Aortic smooth muscle cell (primary cell): ENCODE measurements around the gene TNNC1. TPM values are rescaled to one million over a fixed set of nuclear protein-coding genes. Genes with fewer than 3 reads are reported as not detected.

Source experiments
- total RNA-seq: library from RNA; depleted of rRNA; stranded (reverse); fragments of >200 nt; gene quantifications from 2 replicates; pipeline ENCODE4 v1.2.3, GENCODE V29; 2014

TNNC1 gene
- 1.3 and 2.7 TPM in 2 replicates for total RNA-seq

GRCh38 chr3:52453496-52454249 is at the start of gene TNNC1:
Gene TNNC1 (minus strand): TSS chr3:52454041. CDS start chr3:52454015, 26 bp downstream.

DNA sequence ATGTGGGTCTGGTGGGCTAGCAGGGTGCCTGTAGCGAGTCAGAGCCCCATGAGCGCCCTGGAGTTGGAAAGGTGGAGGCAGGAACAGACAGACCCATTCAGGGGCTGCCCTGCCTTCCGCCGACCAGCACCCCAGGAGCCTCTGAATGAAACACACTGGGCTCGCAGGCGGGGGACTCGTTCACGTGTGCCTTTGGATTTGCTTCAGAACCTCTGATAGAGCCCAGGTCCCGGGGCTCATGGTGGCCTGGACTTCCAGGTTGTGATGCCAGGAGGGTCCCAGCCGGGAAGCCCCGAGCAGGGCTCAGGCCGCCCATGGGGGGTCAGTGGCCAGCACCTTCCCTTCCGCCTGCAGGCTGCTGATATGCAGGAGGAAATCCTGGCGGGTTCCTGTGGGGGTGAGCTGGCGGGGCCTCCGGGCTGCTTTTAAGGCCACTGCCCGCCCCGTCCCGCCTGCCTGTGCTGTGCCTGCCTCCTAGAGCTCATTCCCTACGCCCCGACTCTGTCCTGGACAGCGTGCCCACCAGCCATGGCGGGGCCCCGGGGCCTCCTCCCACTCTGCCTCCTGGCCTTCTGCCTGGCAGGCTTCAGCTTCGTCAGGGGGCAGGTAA is 41.1 kb upstream of the TNNC1 start, which contains the start of gene STAB1:
TSS of gene STAB1 (plus strand) at position 453 of the 610 bp plus-strand sequence. CDS start at position 529, 76 bp downstream.

GRCh38 chr3:52455283-52456168 is 1.7 kb upstream of the TNNC1 start, which contains the start of gene NISCH:
Gene NISCH (plus strand): TSS chr3:52455604. CDS start chr3:52455642, 38 bp downstream.

DNA sequence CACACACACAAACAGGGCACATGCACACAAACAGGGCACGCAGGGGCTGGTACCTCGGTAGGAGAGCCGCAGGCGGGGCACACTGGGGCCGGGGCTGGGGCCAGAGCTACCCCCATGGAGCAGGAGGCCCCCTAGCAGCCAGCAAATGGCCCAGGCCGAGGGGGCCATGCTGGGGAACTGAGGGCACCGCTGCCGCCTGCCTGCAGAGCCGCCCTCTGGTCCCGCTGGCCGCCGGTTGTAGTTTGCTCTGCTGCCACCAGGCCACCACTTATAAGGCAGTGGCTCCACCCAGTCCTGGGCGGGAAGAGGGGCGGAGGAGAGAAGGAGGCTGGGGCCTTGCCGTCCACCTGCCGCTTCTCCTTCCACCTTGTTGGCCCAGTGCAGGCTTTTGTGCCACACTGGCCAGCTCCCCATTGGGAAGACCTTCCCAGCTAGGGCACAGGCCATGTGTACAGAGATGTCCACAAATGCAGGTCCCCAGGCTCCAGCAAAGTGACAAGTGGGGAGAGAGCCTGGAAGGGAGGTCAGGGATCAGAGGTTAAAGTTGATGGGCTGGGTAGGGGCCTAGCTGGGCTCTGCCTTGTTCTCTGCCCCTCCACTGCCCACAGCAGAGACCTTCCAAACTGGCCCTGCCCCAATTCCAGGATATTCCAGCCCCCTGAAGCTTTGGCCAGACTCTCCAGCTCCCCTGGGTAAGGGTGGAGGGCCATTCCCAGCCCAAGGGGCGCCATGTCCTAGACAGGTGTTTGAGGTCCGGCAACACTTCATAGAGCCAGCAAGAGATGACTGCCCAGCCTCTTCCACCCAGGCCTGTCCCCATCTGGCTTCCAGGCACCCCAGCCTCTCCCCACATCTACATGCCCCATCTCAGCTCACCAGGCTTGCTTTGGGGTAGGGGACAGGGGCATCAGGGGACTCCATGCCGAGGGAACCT is 8.7 kb downstream of the TNNC1 start, which contains the start of gene SEMA3G:
TSS of gene SEMA3G (minus strand) at position 244 of the 934 bp plus-strand sequence. CDS start at position 168, 76 bp downstream.

Other genes with a start within 250 kb of the TNNC1 start
- gene TLR9, start 228.4 kb downstream of the TNNC1 start, total RNA-seq, result under 0.01 TPM in 1 of 2 replicates, not detected in the other
- gene TWF2, start 214.9 kb downstream of the TNNC1 start, total RNA-seq, result 73.0 and 78.6 TPM in 2 replicates
- 18.1 and 19.5 TPM in 2 replicates for gene PPM1M, start 208.3 kb downstream of the TNNC1 start, total RNA-seq
- gene WDR82, start 175.4 kb downstream of the TNNC1 start, total RNA-seq, result 67.9 and 71.7 TPM in 2 replicates
- gene GLYCTK, start 166.2 kb downstream of the TNNC1 start, total RNA-seq, result 11.4 and 13.2 TPM in 2 replicates
- gene DNAH1, start 137.7 kb downstream of the TNNC1 start, total RNA-seq, result 3.3 and 3.9 TPM in 2 replicates
- 38.7 and 48.1 TPM in 2 replicates for gene BAP1, start 44.0 kb downstream of the TNNC1 start, total RNA-seq
- 4.8 and 7.4 TPM in 2 replicates for gene PHF7, start 43.4 kb downstream of the TNNC1 start, total RNA-seq
- under 0.01 and 0.19 TPM in 2 replicates for gene SEMA3G, start 8.9 kb downstream of the TNNC1 start, total RNA-seq
- 57.3 and 63.0 TPM in 2 replicates for gene NISCH, start 1.6 kb upstream of the TNNC1 start, total RNA-seq
- 2.5 and 6.5 TPM in 2 replicates for gene STAB1, start 41.3 kb upstream of the TNNC1 start, total RNA-seq
- 47.2 and 59.3 TPM in 2 replicates for gene NT5DC2, start 79.8 kb upstream of the TNNC1 start, total RNA-seq
- gene UQCC5, start 82.6 kb upstream of the TNNC1 start, total RNA-seq, result 6.7 and 12.0 TPM in 2 replicates
- 56.4 and 66.8 TPM in 2 replicates for gene PBRM1, start 231.9 kb upstream of the TNNC1 start, total RNA-seq
- 100 and 106 TPM in 2 replicates for gene GNL3, start 232.0 kb upstream of the TNNC1 start, total RNA-seq